ENCODE results near the gene SUPT3H.

SUPT3H gene

DNA sequence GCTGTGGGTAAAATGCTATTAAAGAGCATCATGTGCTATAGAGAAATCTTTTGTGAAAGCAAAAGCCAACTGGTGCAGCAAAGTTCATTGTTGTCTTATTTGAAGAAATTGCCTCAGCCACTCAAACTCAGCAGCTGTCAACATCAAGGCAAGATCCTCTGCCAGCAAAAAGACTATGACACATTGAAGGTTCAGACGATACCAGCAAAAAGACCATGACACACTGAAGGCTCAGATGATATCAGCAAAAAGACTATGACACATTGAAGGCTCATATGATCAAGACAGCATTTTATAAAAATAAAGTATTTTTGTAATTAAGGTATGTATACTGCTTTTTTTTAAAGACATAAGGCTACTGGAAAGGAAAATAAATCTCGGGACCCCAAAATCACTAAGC lies 168.0 kb downstream of the SUPT3H start:
- DNase-seq (ENCODE audit: low read depth) = no peak
- TF ChIP-seq, protein P1, sequence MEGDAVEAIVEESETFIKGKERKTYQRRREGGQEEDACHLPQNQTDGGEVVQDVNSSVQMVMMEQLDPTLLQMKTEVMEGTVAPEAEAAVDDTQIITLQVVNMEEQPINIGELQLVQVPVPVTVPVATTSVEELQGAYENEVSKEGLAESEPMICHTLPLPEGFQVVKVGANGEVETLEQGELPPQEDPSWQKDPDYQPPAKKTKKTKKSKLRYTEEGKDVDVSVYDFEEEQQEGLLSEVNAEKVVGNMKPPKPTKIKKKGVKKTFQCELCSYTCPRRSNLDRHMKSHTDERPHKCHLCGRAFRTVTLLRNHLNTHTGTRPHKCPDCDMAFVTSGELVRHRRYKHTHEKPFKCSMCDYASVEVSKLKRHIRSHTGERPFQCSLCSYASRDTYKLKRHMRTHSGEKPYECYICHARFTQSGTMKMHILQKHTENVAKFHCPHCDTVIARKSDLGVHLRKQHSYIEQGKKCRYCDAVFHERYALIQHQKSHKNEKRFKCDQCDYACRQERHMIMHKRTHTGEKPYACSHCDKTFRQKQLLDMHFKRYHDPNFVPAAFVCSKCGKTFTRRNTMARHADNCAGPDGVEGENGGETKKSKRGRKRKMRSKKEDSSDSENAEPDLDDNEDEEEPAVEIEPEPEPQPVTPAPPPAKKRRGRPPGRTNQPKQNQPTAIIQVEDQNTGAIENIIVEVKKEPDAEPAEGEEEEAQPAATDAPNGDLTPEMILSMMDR (IDR thresholded peaks at IDR 0.05; ENCODE audit: insufficient read depth, low read depth, low read length, missing control alignments) = no peak
- no peak overlapping the region for H3K4me3 ChIP-seq (ENCODE audit: low read depth, low read length)

- no peak for DNase-seq (ENCODE audit: low read depth)
- no peak overlapping the region for H3K4me3 ChIP-seq (ENCODE audit: low read depth, low read length)
- TF ChIP-seq, protein P1 (IDR thresholded peaks at IDR 0.05; ENCODE audit: insufficient read depth, low read depth, low read length, missing control alignments) = no peak
Observed at GRCh38 chr6:45206793-45207492, 170.8 kb downstream of the SUPT3H start.

DNA sequence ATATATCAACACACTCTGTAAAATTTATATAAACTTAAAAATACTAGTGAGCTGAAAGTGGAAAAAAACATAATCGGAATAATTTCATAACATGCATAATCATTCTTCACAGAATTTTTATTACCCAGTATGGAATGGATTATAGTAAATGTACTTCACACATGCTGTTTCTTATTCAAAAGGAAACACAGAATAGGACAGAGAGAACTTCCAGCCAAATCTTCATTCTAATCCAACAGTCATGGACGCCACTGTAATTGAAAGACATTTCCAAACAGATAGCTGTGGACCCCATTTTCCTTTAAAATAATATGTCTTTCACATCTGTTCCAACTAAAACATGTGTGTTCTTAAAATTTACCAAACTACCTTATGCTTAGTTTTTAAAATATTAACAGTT lies 176.2 kb downstream of the SUPT3H start:
- DNase-seq (ENCODE audit: low read depth) = no peak
- no peak overlapping the region for H3K4me3 ChIP-seq (ENCODE audit: low read depth, low read length)
- TF ChIP-seq, protein P1 (IDR thresholded peaks at IDR 0.05; ENCODE audit: insufficient read depth, low read depth, low read length, missing control alignments) = no peak

GRCh38 chr6:45200510-45200909 lies 177.2 kb downstream of the SUPT3H start:
- DNase-seq (ENCODE audit: low read depth) = no peak
- TF ChIP-seq, protein P1 (IDR thresholded peaks at IDR 0.05; ENCODE audit: insufficient read depth, low read depth, low read length, missing control alignments) = no peak
- no peak overlapping the region for H3K4me3 ChIP-seq (ENCODE audit: low read depth, low read length)

DNA sequence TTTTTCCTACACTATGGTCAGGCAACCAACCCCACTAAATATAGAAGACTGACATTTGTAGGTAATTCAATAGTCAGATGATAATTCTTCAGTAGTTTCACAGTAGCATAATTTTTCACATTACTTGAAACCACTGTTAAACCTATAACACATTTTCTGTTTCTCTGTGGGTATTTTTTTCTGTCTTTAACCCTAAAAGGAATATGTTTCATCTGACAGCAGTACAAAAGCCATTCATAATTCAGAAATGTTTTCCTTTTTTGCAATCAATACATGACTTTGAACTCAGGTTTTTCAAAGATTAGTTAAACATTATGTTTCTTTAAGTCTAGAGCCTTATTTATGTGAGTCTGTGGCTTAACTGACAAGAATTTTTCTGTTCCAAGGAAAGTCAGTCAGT lies 178.2 kb downstream of the SUPT3H start:
- no peak overlapping the region for H3K4me3 ChIP-seq (ENCODE audit: low read depth, low read length)
- DNase-seq (ENCODE audit: low read depth) = no peak
- TF ChIP-seq, protein P1 (IDR thresholded peaks at IDR 0.05; ENCODE audit: insufficient read depth, low read depth, low read length, missing control alignments) = no peak

- H3K4me3 ChIP-seq (ENCODE audit: low read depth, low read length) = no peak overlapping the region
- DNase-seq (ENCODE audit: low read depth) = no peak
- TF ChIP-seq, protein P1 (IDR thresholded peaks at IDR 0.05; ENCODE audit: insufficient read depth, low read depth, low read length, missing control alignments) = no peak
Observed at GRCh38 chr6:45196121-45196520, 181.6 kb downstream of the SUPT3H start.

- TF ChIP-seq, protein P1 (IDR thresholded peaks at IDR 0.05; ENCODE audit: insufficient read depth, low read depth, low read length, missing control alignments) = no peak
- H3K4me3 ChIP-seq (ENCODE audit: low read depth, low read length) = no peak overlapping the region
- DNase-seq (ENCODE audit: low read depth) = no peak
Observed at GRCh38 chr6:45195137-45195536, 182.6 kb downstream of the SUPT3H start.
